Rectal smooth muscle tissue (tissue), 1 donor: ENCODE data around the gene PCCA.

Source experiments
- H3K27ac ChIP-seq: one replicate; pipeline ENCODE4 v1.7.0; 2013; ENCODE audit warnings: low read depth, low read length, inconsistent platforms
- H3K27me3 ChIP-seq: one replicate; pipeline ENCODE4 v1.7.0; 2013; ENCODE audit warnings: low read length; ENCODE audit not compliant: control insufficient read depth, insufficient read depth
- H3K36me3 ChIP-seq: one replicate; pipeline ENCODE4 v1.7.0; 2013; ENCODE audit warnings: low read length; ENCODE audit not compliant: control insufficient read depth, insufficient read depth
- H3K4me1 ChIP-seq: one replicate; pipeline ENCODE4 v1.7.0; 2013; ENCODE audit warnings: low read length; ENCODE audit not compliant: control insufficient read depth, insufficient read depth
- H3K4me3 ChIP-seq: one replicate; pipeline ENCODE4 v1.7.0; 2013; ENCODE audit warnings: low read length
- H3K9ac ChIP-seq: one replicate; pipeline ENCODE4 v1.7.0; 2013; ENCODE audit warnings: low read length

Gene PCCA

GRCh38 chr13:100485265-100485664, 396.4 kb downstream of the PCCA start:
- H3K9ac ChIP-seq: no peak overlapping the region

GRCh38 chr13:100490692-100491091, 401.8 kb downstream of the PCCA start:
- no peak overlapping the region for H3K27ac ChIP-seq
- no peaks in the 10 kb centered on the region for H3K36me3 ChIP-seq
- H3K4me3 ChIP-seq: no peak overlapping the region

More at GRCh38 chr13:100485265-100485664, 396.4 kb downstream of the PCCA start:
- H3K4me3 ChIP-seq: no peak overlapping the region
- no peaks in the 10 kb centered on the region for H3K4me1 ChIP-seq
- H3K27ac ChIP-seq: no peak overlapping the region
- no peaks in the 10 kb centered on the region for H3K27me3 ChIP-seq
- no peaks in the 10 kb centered on the region for H3K36me3 ChIP-seq

GRCh38 chr13:100491164-100491842, 402.4 kb downstream of the PCCA start:
- H3K36me3 ChIP-seq: no peaks in the 10 kb centered on the region
- no peak overlapping the region for H3K27ac ChIP-seq
- no peaks in the 10 kb centered on the region for H3K4me1 ChIP-seq
- H3K27me3 ChIP-seq: no peaks in the 10 kb centered on the region
- no peak overlapping the region for H3K4me3 ChIP-seq
- H3K9ac ChIP-seq: no peak overlapping the region

More at GRCh38 chr13:100490692-100491091, 401.8 kb downstream of the PCCA start:
- Histone ChIP-seq H3K9ac (no peak overlapping the region), H3K4me1 (no peaks in the 10 kb centered on the region), H3K27me3 (no peaks in the 10 kb centered on the region)

GRCh38 chr13:100493418-100493817, 404.5 kb downstream of the PCCA start:
- H3K27ac ChIP-seq: no peak overlapping the region
- H3K4me3 ChIP-seq: no peak overlapping the region
- no peaks in the 10 kb centered on the region for H3K27me3 ChIP-seq
- no peak overlapping the region for H3K9ac ChIP-seq
- H3K4me1 ChIP-seq: no peaks in the 10 kb centered on the region
- H3K36me3 ChIP-seq: no peaks in the 10 kb centered on the region

- no peak overlapping the region for H3K4me3 ChIP-seq
- no peaks in the 10 kb centered on the region for H3K4me1 ChIP-seq
- no peaks in the 10 kb centered on the region for H3K36me3 ChIP-seq
- no peak overlapping the region for H3K27ac ChIP-seq
- H3K9ac ChIP-seq: no peak overlapping the region
- no peaks in the 10 kb centered on the region for H3K27me3 ChIP-seq
Observed at GRCh38 chr13:100495455-100495854, 406.6 kb downstream of the PCCA start.

- Histone ChIP-seq H3K36me3 (no peaks in the 10 kb centered on the region), H3K27ac (no peak overlapping the region), H3K9ac (no peak overlapping the region), H3K4me1 (no peaks in the 10 kb centered on the region), H3K27me3 (no peaks in the 10 kb centered on the region), H3K4me3 (no peak overlapping the region)
Observed at GRCh38 chr13:100497389-100497788, 408.5 kb downstream of the PCCA start.

GRCh38 chr13:100502446-100502845, 413.6 kb downstream of the PCCA start:
- Histone ChIP-seq H3K27ac (no peak overlapping the region), H3K4me3 (no peak overlapping the region), H3K9ac (no peak overlapping the region), H3K36me3 (no peaks in the 10 kb centered on the region), H3K27me3 (no peaks in the 10 kb centered on the region), H3K4me1 (no peaks in the 10 kb centered on the region)

GRCh38 chr13:100503622-100504021, 414.7 kb downstream of the PCCA start:
- Histone ChIP-seq H3K4me3 (no peak overlapping the region), H3K9ac (no peak overlapping the region), H3K4me1 (no peaks in the 10 kb centered on the region), H3K27ac (no peak overlapping the region), H3K27me3 (no peaks in the 10 kb centered on the region), H3K36me3 (no peaks in the 10 kb centered on the region)

GRCh38 chr13:100506154-100506553, 417.3 kb downstream of the PCCA start:
- no peak overlapping the region for H3K27ac ChIP-seq
- H3K4me3 ChIP-seq: no peak overlapping the region
- no peaks in the 10 kb centered on the region for H3K36me3 ChIP-seq
- H3K27me3 ChIP-seq: no peaks in the 10 kb centered on the region
- no peak overlapping the region for H3K9ac ChIP-seq
- no peaks in the 10 kb centered on the region for H3K4me1 ChIP-seq

GRCh38 chr13:100506600-100507422, 417.9 kb downstream of the PCCA start:
- Histone ChIP-seq H3K27ac (no peak overlapping the region), H3K4me1 (no peaks in the 10 kb centered on the region), H3K9ac (no peak overlapping the region), H3K36me3 (no peaks in the 10 kb centered on the region), H3K27me3 (no peaks in the 10 kb centered on the region), H3K4me3 (no peak overlapping the region)

GRCh38 chr13:100508455-100508854, 419.6 kb downstream of the PCCA start:
- Histone ChIP-seq H3K4me3 (no peak overlapping the region), H3K36me3 (no peaks in the 10 kb centered on the region), H3K4me1 (no peaks in the 10 kb centered on the region), H3K27me3 (no peaks in the 10 kb centered on the region), H3K9ac (no peak overlapping the region), H3K27ac (no peak overlapping the region)

- no peak overlapping the region for H3K4me3 ChIP-seq
- H3K27ac ChIP-seq: no peak overlapping the region
- no peaks in the 10 kb centered on the region for H3K27me3 ChIP-seq
- no peaks in the 10 kb centered on the region for H3K4me1 ChIP-seq
- no peak overlapping the region for H3K9ac ChIP-seq
- H3K36me3 ChIP-seq: no peaks in the 10 kb centered on the region
Observed at GRCh38 chr13:100508996-100509395, 420.1 kb downstream of the PCCA start.
